Endothelial cell of umbilical vein (primary cell): Measurements from ENCODE around the gene MAP4K4.

ENCODE experiments used
- FOS ChIP-seq: IDR thresholded peaks from 2 replicates; pipeline ENCODE4 v1.6.1; 2011; ENCODE audit warnings: mild to moderate bottlenecking, low read length, moderate library complexity, borderline replicate concordance; ENCODE audit not compliant: insufficient read depth
- JUN ChIP-seq: IDR thresholded peaks from 2 replicates; pipeline ENCODE4 v1.6.1; 2011; ENCODE audit warnings: borderline replicate concordance, low read depth; ENCODE audit not compliant: insufficient read length, insufficient read depth
- POLR2A ChIP-seq: IDR thresholded peaks from 2 replicates; pipeline ENCODE4 v1.6.1; 2012; ENCODE audit warnings: low read depth, mild to moderate bottlenecking, control low read depth, low read length
- POLR2AphosphoS5 ChIP-seq: IDR thresholded peaks from 2 replicates; pipeline ENCODE4 v1.6.1; 2012; ENCODE audit warnings: low read depth, mild to moderate bottlenecking, control low read depth, low read length, moderate library complexity; ENCODE audit not compliant: insufficient read depth
- TF ChIP-seq, protein P1 (sequence below), 2 donors: IDR thresholded peaks; 1 replicate in 1 of 2; 2 replicates in 1 of 2; pipeline ENCODE4 v1.5.1; 2011; ENCODE audit warnings: low read length in 2 of 2, mild to moderate bottlenecking in 2 of 2, moderate library complexity in 2 of 2, control low read depth in 1 of 2, inconsistent platforms in 1 of 2, low read depth in 1 of 2; ENCODE audit not compliant: insufficient read depth in 1 of 2; ENCODE audit errors: extremely low read depth in 1 of 2

DNA sequence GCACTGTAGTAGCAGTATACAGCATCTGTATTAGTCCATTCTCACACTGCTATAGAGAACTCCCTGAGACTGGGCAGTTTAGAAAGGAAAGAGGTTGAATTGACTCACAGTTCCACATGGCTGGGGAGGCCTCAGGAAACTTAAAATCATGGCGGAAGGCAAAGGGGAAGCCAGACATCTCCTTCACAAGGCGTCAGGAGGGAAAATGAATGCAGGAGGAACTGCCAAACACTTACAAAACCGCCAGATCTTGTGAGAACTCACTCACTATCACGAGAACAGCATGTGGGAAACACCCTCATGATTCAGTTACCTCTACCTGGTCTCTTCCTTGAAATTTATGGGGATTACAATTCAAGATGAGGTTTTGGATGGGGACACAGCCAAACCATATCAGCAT lies 25.4 kb downstream of the MAP4K4 start:
- TF ChIP-seq POLR2AphosphoS5 = no peak
- TF ChIP-seq, protein P1, sequence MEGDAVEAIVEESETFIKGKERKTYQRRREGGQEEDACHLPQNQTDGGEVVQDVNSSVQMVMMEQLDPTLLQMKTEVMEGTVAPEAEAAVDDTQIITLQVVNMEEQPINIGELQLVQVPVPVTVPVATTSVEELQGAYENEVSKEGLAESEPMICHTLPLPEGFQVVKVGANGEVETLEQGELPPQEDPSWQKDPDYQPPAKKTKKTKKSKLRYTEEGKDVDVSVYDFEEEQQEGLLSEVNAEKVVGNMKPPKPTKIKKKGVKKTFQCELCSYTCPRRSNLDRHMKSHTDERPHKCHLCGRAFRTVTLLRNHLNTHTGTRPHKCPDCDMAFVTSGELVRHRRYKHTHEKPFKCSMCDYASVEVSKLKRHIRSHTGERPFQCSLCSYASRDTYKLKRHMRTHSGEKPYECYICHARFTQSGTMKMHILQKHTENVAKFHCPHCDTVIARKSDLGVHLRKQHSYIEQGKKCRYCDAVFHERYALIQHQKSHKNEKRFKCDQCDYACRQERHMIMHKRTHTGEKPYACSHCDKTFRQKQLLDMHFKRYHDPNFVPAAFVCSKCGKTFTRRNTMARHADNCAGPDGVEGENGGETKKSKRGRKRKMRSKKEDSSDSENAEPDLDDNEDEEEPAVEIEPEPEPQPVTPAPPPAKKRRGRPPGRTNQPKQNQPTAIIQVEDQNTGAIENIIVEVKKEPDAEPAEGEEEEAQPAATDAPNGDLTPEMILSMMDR (IDR thresholded peaks at IDR 0.05; ENCODE audit: extremely low read depth in 1 of 2, insufficient read depth in 1 of 2, low read depth in 1 of 2, low read length in 2 of 2) = no peak
- TF ChIP-seq FOS = no peak
- TF ChIP-seq JUN = no peak
- no peak for TF ChIP-seq POLR2A
